CD4-positive, alpha-beta T cell treated with Interleukin-2 at 100 ng/mL for 4 hours (primary cell): ENCODE data around the gene SEMA6A.

Experiments
- DNase-seq: peaks from one replicate; pipeline ENCODE4 v3.0.0-alpha.2; 2020; ENCODE audit warnings: low spot score

Gene SEMA6A

GRCh38 chr5:116492776-116493175, 81.8 kb downstream of the SEMA6A start:
- no peak for DNase-seq

DNA sequence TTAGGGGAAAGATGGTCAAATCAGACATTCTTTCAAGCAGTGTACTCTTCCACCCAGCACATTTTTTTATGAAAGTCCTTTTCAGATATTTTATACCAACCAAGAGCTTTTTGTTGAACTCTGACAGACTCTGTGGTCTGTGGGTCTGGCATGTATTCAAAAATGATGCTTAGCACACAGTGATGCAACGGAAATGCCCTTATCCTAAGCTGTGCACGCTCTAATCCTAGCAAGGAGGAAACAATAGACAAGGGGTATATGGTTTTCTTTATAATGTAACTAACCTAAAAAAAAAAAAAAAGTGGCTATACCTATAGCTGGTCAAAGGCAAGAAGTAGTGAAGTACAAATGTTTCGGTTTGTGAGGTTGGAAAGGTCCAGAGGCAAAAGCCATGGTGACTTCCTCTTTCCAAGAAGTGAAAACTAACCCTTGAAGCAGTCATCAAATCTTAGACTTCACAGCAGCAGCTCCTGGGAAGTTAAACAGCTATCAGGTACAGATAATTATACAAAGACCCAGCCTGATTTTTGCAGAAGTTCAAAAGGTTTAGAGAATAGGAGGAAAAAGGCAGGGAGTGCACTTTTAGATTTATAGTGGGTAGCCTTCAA, 82.5 kb downstream of the SEMA6A start:
- DNase-seq = no peak

DNA sequence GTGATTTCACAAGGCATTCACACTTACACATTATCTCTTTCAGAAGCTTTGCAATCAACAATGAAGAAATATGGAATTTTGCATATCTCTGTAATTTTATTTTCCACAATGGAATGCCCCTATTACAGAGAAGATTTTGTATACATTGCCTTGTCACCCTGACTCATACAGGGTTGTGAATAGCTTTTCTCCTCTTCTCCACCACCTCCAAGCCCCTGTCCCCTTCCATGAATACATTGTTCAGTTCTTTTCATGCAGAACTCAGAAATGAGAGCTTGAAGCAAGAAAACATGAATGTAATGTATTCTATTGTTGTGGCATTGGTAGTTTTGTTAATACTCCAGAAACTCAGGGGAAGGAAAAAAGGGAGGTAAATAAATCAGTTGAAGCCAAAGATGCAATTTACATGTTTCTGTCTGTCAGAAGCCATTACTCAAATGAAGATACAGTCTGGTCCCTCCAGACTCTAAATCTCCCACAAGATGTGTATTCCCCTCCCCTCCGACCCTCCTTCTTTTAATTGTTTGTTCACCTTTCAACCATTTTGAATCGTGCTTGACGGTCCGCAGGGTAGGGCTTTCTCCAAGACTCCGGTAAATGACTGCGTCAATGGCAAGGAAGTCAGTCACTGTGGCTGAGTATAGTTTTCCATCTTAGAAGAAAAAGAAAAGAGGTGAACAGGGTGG, 86.1 kb downstream of the SEMA6A start:
- DNase-seq = no peak

- no peak for DNase-seq
These were observed 87.6 kb downstream of the SEMA6A start for GRCh38 chr5:116487045-116487444.

DNA sequence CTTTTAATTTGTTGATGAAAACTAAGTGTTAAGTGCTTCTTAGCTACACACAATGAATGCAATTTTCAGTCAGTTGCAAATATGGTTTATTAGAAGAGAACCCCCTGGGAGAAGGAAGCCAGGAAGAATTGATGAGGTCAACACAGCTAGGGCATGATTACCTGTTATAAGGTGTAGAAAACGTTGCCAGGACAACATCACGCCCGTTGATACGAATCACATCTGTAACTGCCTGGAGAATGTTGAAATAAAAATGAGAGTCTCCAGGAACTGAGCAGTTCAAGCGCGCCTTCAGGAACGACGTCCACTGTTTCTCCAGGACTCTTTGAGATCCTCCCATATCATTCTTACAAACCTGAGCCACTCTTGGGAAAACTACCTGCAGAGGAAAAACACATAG, 88.0 kb downstream of the SEMA6A start:
- no peak for DNase-seq

DNA sequence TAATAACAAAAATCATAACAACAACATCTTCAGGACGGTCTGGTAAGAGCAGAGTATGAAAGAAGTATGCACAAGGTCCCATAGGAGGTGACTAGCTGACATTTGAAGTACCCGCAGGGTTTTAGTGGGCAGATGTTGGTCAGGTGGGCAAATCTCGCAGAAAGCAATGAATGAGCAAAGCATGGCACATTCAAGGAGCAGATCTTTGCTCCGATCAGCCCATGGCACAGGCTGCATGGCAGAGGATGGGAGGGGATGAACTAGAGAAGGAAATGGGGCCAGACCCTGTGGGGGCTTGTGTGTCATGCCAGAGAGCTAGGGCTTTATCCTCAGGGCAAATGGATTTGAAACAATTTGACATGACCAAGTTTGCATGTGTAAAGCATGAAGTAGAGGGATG, 90.0 kb downstream of the SEMA6A start:
- no peak for DNase-seq

DNA sequence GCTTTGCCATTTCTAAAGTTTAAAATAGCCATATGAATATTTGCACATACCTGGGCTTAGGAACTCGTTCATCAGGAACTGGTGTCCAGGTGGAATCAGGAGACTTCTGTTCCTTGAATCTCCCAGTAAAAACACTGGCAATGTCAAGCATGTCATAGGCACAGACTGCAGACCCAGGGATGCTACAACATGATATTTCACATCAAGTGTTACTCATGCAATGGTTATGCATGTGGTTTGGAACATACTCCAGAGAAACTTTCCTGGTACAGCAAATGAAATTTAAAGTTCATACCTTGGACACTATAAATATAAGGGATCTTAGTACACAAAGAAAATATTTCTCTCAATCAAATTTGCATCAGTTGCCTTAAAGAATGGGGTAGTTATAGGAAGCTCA, 92.2 kb downstream of the SEMA6A start:
- DNase-seq = no peak

- DNase-seq = no peak
These were observed 93.6 kb downstream of the SEMA6A start for GRCh38 chr5:116480894-116481510.

DNA sequence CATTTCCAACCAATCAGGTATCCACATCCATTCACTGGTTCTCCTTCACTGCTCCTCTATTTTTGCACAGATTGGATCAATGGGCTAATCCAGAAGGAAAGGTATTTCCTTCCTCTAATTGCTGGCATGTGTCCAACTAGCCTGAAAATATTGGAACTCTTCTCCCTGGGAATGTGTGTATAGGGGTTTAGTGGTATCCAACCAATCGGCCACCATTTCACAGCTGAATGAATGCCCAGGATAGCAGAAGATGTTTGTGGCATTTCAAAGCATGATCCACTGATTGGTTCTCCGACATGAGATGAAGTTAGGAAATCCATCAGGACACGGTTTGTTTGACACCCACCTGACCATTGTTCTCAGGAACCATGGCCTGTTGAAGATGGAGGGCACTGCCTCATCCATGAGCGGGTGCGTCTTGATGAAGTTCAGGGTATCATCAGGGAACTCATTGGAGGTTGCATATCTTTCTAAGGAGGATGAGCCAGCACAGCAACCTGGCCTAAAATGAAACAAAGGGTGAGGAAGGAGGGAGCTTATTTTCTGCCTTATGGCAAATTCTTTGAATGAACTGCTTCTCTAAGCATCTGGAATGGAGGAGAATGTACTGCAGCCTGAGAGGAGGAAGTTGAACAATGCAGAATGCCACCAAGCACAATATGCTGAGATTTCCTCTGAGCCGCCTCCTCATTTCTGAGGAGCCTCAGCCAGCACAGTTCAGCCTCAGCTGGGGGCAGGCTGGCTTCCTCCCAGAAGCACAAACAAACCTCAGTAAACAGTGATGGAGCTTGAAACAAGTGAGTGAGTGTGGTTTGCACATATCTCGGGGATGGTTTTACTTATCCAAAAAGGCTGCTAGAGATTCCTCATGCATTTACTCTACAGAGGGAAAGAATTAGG, 94.6 kb downstream of the SEMA6A start:
- no peak for DNase-seq

- DNase-seq = no peak
These were observed 96.1 kb downstream of the SEMA6A start for GRCh38 chr5:116478491-116478890.

DNA sequence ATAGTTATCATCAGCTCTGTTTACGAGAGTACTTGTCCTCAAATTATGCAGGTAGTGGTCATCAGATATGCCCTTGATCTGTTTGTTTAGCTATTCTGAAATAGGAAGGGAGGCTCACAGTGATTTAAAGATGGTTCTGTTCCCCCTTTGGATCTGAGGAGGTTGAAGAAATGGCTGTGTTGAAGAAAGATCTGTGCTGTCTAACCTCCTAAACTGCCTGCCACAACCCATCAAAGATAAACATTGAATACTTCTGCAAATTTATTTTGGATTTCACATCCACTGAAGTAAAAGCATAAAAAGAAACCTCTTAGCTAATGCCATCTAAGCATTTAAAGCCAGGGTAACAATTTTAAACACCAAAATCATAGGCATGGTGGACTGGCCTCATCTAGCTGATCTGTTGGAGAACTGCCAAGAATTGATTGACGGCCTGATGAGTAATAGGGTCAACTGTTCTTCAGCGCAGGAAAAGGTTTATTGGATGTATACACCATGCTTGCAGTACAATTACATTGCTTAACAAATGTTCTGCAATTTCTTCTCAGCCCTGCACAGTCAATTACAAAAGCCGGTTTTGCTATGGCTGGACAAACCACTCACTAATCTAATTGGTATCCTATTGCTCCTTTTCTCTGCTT, 97.6 kb downstream of the SEMA6A start:
- no peak for DNase-seq

GRCh38 chr5:116475338-116475737, 99.3 kb downstream of the SEMA6A start:
- DNase-seq = no peak

DNA sequence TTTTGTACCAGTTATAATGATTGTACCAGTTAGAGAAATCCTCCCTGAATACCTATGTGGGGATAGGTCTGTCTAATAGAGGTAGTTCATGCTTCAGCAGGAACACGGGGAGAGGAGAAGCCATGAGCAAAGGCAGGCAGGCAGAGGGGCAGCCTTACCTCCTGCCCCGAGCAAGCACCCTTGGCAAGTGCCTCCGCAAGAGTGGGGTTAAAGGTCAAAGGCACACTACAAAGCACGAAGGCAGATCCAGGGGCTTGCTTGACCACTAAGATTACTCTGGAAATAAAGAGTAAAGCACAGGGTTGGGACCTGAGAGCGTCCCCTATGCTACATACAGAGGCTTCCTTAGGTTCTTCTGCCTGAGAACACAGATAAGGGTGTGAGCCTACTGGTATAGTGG, 100.9 kb downstream of the SEMA6A start:
- DNase-seq = no peak

DNA sequence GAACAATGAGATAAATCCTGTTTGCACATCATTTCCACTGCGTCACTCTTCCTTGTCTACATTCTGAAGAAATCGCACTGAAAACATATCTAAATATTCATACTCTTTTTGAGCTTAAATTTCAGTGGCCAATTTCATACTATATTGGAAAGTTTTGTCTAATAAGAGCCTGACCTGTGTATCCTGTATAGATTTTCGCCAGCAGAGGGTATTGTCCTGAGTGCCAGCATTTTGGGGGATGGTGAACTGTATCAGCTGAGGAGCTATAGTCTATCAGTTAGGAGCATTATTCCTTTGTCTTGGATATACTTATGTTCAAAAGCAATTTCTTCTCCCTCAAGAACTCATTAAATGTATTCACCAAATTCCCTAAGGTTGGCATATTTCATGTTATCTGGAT, 102.3 kb downstream of the SEMA6A start:
- DNase-seq = no peak

DNA sequence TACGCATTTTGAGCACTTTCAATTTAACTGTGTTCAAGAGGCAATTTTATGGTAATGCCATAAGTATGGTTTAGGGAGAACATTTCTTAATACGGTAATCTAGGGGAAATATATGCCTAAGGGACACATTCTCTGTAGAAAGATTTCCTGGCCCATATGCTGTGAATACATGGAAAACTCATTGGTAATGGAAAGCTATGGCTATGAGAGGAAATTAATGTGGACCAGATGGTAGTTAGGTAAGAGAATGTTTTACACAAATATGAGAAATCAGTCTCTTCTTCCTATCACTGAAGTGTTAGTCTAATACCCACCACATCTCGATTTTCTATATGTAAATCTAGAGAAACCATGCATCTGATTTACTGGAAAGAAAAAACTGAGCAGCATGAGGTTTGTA, 105.0 kb downstream of the SEMA6A start:
- no peak for DNase-seq

GRCh38 chr5:116468583-116468982, 106.0 kb downstream of the SEMA6A start:
- no peak for DNase-seq

DNA sequence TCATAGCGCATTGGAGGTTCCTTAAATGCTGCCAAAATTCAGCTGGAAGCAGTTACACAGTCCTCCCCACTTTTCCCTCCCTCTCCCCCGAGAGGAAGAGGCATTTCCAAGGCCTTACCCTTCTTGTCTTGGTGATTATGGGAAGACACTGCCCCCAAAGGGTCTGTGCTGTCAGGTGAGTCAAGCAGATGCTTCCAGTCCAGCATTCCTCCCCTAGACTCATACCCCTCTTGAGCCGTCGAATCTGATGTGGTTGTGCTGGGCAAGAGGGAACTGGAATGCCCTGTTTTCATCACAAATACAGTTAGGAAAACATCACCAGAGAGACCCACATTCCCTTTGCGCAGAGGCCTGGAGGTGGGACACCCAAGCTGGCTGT, 107.2 kb downstream of the SEMA6A start:
- no peak for DNase-seq

DNA sequence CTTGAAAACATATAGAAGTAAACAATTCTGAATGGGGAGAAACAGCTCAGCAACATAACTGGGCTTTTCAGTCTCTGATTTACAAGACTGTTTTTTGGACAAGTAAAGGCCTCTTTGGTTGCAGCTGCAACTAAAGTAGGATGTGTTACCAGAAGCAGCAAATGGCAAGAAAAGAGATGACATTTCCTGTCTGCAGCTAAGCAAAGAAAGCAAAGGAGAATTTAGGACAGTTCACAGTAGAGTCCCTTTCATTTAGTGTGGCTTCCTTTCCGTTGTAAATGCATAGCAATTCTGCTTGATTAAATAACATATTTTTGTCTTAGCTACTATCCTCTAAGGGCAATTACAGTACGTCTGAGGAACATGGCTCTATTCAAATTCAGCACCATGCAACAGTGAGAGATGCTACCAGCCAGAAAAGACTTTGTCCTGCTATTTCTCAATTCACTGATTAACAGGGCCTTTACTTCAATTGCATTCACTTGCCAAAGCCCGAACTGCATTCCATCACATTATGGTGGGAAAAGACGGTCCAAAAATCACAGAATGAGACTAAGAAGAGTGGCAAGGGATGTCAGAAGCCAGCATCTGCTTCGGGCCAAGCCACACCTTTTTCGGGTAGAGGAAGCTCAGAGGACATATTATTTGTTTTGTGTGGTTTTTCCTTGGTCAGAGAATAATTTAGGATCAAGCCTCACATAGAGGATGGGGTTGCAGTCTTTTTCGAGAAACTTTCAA, 107.7 kb downstream of the SEMA6A start:
- DNase-seq = no peak

GRCh38 chr5:116465411-116465810, 109.2 kb downstream of the SEMA6A start:
- no peak for DNase-seq

- no peak for DNase-seq
These were observed 110.4 kb downstream of the SEMA6A start for GRCh38 chr5:116464144-116464708.

- DNase-seq = no peak
These were observed 112.1 kb downstream of the SEMA6A start for GRCh38 chr5:116462500-116462899.
